Skeletal muscle tissue (tissue), 4 donors: ENCODE measurements around the gene CAAP1. TPM values are rescaled to one million over a fixed set of nuclear protein-coding genes. Genes with fewer than 3 reads are reported as not detected.
A peak's percentile ranks its signal among the peaks of the same experiment; 100 is the strongest.
"Not testable (repeated sequence)": the region's sequence is repeated elsewhere in the genome, so short reads cannot be mapped to it uniquely, and the experiment has no call there.

ENCODE experiments used
- H3K27ac ChIP-seq: one replicate; pipeline ENCODE4 v1.7.0; 2013; ENCODE audit warnings: mild to moderate bottlenecking, low read depth, low read length, inconsistent platforms
- H3K27me3 ChIP-seq, 3 donors: one replicate each; pipeline ENCODE4 v1.7.0; 2013; ENCODE audit warnings: low read length in 3 of 3; ENCODE audit not compliant: control insufficient read depth in 3 of 3, insufficient read depth in 3 of 3
- H3K36me3 ChIP-seq, 3 donors: one replicate each; pipeline ENCODE4 v1.7.0; 2013; ENCODE audit warnings: low read length in 3 of 3; ENCODE audit not compliant: control insufficient read depth in 3 of 3, insufficient read depth in 3 of 3
- H3K4me1 ChIP-seq, 3 donors: one replicate each; pipeline ENCODE4 v1.7.0; 2013; ENCODE audit warnings: low read length in 3 of 3, mild to moderate bottlenecking in 3 of 3; ENCODE audit not compliant: control insufficient read depth in 3 of 3, insufficient read depth in 3 of 3
- H3K4me3 ChIP-seq, 3 donors: one replicate each; pipeline ENCODE4 v1.7.0; 2013; ENCODE audit warnings: low read length in 3 of 3
- H3K9ac ChIP-seq, 3 donors: one replicate each; pipeline ENCODE4 v1.7.0; 2013; ENCODE audit warnings: low read length in 3 of 3, mild to moderate bottlenecking in 3 of 3, moderate library complexity in 2 of 3, low read depth in 1 of 3
- H3K9me3 ChIP-seq, 3 donors: one replicate each; pipeline ENCODE4 v1.7.0; 2013; ENCODE audit warnings: low read length in 3 of 3; ENCODE audit not compliant: control insufficient read depth in 3 of 3
- total RNA-seq: library from RNA; depleted of rRNA; stranded (reverse); fragments of >200 nt; gene quantifications from one replicate; pipeline ENCODE4 v1.2.3, GENCODE V29; 2014
- donor health status: Osteomylitis.

CAAP1 gene
- total RNA-seq, 1 donor from 2014 or later = 12.5 TPM

DNA sequence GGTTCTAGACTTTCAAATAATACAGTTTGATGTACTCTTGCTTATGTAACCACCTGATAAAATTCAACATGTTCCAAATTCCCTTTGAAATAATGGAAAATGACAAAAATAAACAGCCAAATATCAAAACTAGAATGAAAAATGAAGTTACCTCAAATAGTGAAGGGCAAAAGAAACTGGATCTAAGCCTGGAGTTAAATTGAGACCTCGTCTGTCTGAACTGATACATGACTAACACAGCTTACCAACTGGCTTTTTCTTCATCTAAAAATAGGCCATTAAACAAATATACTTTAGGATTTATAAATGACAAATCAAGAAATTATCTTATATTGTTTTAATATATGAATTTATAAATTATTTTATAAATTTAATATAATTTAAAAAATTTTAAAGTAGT is 12.1 kb upstream of the CAAP1 start:
- H3K27me3 ChIP-seq = no peaks in the 10 kb centered on the region
- no peak overlapping the region for H3K27ac ChIP-seq
- H3K4me1 ChIP-seq = no peaks in the 10 kb centered on the region
- no peak overlapping the region for H3K4me3 ChIP-seq
- peaks cover 0 to 30% (median 16%) of the 10 kb centered on the region in 3 donors for H3K36me3 ChIP-seq
- no peaks in the 10 kb centered on the region for H3K9me3 ChIP-seq
- H3K9ac ChIP-seq = peak overlapping the region in 1 of 3 donors; percentile 3

DNA sequence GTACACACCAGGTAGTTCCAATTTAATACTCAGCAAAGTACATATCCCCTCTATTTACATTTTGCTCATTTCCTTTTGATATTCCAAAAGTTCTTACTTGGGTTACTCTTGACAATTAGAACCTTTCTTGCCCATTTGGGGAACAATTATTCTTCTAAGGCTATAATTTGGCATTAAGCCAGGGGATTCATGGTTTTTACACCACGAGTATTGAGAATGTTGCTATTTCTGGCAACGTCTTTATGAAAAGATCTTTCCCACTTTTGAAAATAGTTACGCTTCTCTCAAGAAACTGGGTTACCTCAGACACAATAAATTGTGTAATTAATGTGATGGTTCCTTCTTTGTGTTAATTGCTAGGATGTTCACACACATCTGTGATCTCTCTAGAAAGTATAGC is 11.5 kb upstream of the CAAP1 start:
- H3K4me1 ChIP-seq = no peaks in the 10 kb centered on the region
- H3K27me3 ChIP-seq = no peaks in the 10 kb centered on the region
- no peak overlapping the region for H3K4me3 ChIP-seq
- H3K9ac ChIP-seq = no peak overlapping the region
- H3K9me3 ChIP-seq = no peaks in the 10 kb centered on the region
- H3K36me3 ChIP-seq = peaks cover 0 to 30% (median 16%) of the 10 kb centered on the region in 3 donors
- no peak overlapping the region for H3K27ac ChIP-seq

DNA sequence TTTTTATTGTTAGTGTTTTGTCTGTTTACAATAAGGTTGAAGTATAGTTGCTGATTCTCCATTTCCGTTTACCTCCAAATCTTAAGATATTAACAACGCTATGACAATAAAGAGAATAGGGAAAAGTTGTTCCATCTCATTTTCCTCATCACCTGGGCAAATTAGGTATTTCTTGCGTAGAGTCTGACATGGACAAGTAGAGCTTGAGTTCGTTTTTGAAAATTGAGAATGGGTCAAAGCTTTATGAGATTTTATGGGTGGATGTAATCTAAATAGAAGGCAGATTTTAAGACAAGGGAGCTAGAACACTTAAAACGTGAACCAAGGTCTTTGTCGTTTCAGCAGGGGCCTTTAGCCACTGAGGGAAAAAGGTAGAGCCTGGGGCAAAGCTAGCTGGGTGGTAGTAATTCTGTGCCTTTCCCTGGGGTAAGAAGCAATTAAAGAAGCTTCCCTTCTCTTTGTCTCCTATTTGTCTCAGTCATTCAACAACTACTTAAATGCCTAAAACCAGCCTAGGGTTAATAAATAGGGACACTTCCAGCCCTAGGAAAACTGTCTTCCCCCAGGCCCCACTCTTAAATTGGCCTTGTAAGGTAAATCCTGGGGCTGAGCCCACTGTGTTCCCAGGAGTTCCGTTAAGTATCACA is 551 bp upstream of the CAAP1 start:
- H3K36me3 ChIP-seq = no peaks in the 10 kb centered on the region
- H3K4me3 ChIP-seq = peak overlapping the region; percentile 89 to 99 (median 98)
- peak overlapping the region; percentile 97 to 99 (median 98) for H3K9ac ChIP-seq
- H3K4me1 ChIP-seq = peaks cover 8 to 18% (median 9%) of the 10 kb centered on the region in 3 donors
- no peaks in the 10 kb centered on the region for H3K27me3 ChIP-seq
- no peaks in the 10 kb centered on the region for H3K9me3 ChIP-seq
- H3K27ac ChIP-seq = peak overlapping the region; percentile 99

DNA sequence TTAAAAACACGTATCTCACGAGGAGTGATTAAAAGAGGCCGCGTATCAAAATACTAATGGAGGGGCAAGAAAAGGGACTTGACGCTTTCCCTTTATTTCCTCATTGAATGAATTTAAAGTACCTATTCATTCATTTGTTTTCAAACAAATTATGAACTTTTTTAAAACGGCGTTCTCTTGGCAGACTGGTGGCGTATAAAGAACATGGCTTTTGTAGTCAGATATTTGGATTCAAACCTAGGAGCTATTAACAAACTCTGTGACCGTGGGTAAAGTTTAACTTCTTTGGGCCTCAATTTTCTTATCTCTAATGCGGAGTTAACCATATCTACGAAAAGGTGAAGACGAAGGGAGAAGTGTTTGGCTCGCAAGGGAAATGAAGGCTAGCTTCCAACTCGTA is 876 bp downstream of the CAAP1 start:
- Histone ChIP-seq H3K9me3 (no peaks in the 10 kb centered on the region), H3K4me3 (peak overlapping the region; percentile 89 to 99 (median 98)), H3K27ac (peak overlapping the region; percentile 99)

DNA sequence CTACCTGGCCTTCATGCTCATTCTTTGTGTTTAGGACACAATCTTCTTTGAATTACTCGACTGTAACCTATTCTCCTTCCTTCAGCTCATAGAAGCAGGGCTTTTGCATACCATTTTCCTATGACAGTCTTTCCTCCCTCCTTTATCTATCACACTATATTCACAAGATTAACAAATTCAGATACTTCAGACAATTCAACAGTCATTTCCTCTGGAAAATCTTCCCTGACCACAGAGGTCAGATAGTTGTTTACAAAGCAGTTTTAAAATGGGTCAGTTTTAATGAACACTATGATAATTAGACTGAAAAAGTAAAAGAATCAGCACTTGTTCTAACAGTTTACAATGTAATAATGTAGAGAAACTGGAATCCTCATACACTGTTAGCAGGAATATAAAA is 4.3 kb downstream of the CAAP1 start:
- Histone ChIP-seq H3K36me3 (peaks cover 0 to 1% (median 0%) of the 10 kb centered on the region in 3 donors), H3K9me3 (no peaks in the 10 kb centered on the region), H3K4me1 (peaks cover 8 to 18% (median 8%) of the 10 kb centered on the region in 3 donors), H3K27me3 (no peaks in the 10 kb centered on the region), H3K4me3 (no peak overlapping the region), H3K27ac (no peak overlapping the region), H3K9ac (no peak overlapping the region)

More for the DNA sequence above, 876 bp downstream of the CAAP1 start:
- Histone ChIP-seq H3K4me1 (peaks cover 8 to 20% (median 9%) of the 10 kb centered on the region in 3 donors), H3K9ac (peak overlapping the region; percentile 97 to 99 (median 98)), H3K27me3 (no peaks in the 10 kb centered on the region), H3K36me3 (no peaks in the 10 kb centered on the region)

DNA sequence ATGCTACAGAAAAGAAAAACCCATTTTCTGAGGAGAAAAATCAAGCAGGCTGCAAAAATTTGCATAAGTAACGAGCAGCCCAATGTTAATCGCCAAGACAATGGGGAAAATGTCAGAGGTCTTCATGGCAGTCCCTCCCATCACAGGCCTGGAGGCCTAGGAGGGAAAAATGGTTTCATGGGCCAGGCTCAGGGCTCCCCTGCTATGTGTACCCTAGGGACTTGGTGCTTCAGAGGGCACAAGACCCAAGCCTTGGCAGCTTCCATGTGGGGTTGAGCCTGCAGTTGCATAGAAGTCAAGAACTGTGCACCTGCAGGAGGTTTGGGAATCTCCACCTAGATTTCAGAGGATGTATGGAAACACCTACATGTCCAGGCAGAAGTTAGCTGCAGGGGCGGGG is 10.4 kb downstream of the CAAP1 start:
- H3K4me3 ChIP-seq = no peak overlapping the region
- H3K36me3 ChIP-seq = peaks cover 14 to 24% (median 14%) of the 10 kb centered on the region in 3 donors

DNA sequence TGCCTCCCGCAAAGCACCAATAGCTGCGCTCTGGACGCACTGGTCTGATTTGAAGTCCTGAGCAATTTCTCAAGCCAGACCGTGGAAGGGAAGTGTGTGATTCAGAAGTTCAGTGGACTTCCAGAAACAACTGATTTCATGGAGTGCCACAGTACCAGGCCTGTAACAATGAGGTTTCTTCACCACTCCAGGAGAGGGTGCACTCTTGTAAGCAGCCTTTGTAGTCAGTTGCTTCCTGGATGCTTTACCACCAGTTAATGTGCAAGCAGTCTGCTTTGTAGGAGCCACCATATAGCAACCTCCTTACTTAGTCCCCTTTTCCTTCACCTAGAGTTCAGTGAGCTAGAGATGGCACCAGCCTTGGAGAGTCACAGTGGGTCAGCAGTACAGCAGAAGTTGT is 12.3 kb downstream of the CAAP1 start:
- Histone ChIP-seq H3K4me3 (no peak overlapping the region), H3K27me3 (no peaks in the 10 kb centered on the region), H3K27ac (no peak overlapping the region), H3K4me1 (no peaks in the 10 kb centered on the region), H3K9ac (no peak overlapping the region), H3K36me3 (peaks cover 14 to 24% (median 14%) of the 10 kb centered on the region in 3 donors), H3K9me3 (no peaks in the 10 kb centered on the region)

More for the DNA sequence above, 10.4 kb downstream of the CAAP1 start:
- Histone ChIP-seq H3K27me3 (no peaks in the 10 kb centered on the region), H3K9ac (no peak overlapping the region), H3K27ac (no peak overlapping the region), H3K9me3 (no peaks in the 10 kb centered on the region), H3K4me1 (no peaks in the 10 kb centered on the region)

DNA sequence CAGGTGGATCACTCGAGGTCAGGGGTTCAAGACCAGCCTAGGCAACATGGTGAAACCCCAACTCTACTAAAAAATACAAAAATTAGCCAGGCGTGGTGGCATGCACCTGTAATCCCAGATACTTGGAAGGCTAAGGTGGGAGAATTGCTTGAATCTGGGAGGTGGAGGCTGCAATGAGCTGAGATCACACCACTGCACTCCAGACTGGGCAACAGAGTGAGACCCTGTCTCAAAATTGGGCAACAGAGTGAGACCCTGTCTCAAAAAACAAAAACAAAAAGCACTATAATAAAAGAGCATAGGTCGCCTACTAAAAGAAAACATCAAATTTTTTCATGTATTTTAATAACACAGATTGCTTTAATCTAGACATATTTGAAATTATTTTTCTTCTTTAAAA is 17.4 kb downstream of the CAAP1 start:
- H3K9ac ChIP-seq, H3K4me3 ChIP-seq, H3K9me3 ChIP-seq, H3K27me3 ChIP-seq, H3K4me1 ChIP-seq, H3K36me3 ChIP-seq, H3K27ac ChIP-seq: not testable (repeated sequence)

DNA sequence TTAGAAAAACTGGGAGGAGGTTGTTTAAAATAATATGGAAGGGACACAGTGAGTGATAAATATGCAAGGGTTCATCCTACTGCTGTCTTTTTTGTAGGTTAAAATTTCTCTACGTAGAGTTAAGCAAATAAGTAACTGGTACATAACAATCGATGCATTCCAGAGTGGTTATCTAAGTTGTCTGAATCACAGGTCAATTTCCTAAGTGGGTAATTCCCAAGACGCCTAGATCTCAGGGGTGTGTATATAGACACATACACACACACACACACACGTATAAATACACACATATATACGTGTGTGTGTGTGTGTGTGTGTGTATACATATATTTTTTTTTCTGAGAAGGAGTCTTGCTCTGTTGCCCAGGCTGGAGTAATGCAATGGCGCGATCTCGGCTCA is 22.3 kb downstream of the CAAP1 start:
- peaks cover 0 to 4% (median 4%) of the 10 kb centered on the region in 3 donors for H3K36me3 ChIP-seq
- H3K9me3 ChIP-seq = no peaks in the 10 kb centered on the region
- H3K27ac ChIP-seq = no peak overlapping the region
- H3K4me1 ChIP-seq = no peaks in the 10 kb centered on the region
- no peaks in the 10 kb centered on the region for H3K27me3 ChIP-seq
- H3K9ac ChIP-seq = no peak overlapping the region
- H3K4me3 ChIP-seq = no peak overlapping the region

DNA sequence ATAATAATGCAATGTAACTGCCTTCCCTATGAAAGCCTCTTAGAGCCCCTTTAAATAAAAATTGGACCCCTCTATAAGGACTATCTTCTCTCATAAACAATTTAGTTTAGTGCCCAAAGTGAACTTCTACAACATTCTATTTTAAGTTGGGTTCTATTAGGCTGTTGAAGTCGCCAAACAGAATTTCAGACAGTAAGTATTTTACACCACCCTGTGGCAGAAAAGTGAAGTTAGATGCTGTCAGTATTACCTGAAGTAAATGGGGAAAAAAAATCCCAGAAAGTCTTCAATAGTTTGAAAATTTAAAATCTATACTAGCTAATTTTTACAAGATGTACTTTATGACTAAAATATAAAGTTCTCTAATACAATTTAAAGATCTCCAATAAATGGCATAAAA is 29.5 kb downstream of the CAAP1 start:
- Histone ChIP-seq H3K27me3 (no peaks in the 10 kb centered on the region), H3K36me3 (peaks cover 2 to 13% (median 6%) of the 10 kb centered on the region in 3 donors), H3K9me3 (no peaks in the 10 kb centered on the region), H3K4me1 (no peaks in the 10 kb centered on the region), H3K27ac (no peak overlapping the region), H3K9ac (no peak overlapping the region), H3K4me3 (no peak overlapping the region)
